Kidney (tissue), 14 donors: Measurements from ENCODE around the gene RXRB. TPM values are rescaled to one million over a fixed set of nuclear protein-coding genes. Genes with fewer than 3 reads are reported as not detected.

Source experiments
- DNase-seq, 5 donors: peaks; one replicate each; pipeline ENCODE4 v3.0.0-alpha.2; 2013 to 2020
- FAIRE-seq: peaks from 2 replicates; lab custom pipeline; 2012; peaks lifted over from hg19 to GRCh38; lab: Jason Lieb, UNC
- H3K27ac ChIP-seq, 2 donors: one replicate each; pipeline ENCODE4 v1.7.0; 2013; ENCODE audit warnings: low read depth in 2 of 2, low read length in 2 of 2, inconsistent platforms in 1 of 2
- H3K27me3 ChIP-seq: one replicate; pipeline ENCODE4 v1.7.1; 2013; ENCODE audit warnings: low read length, inconsistent platforms; ENCODE audit not compliant: control insufficient read depth, insufficient read depth
- H3K36me3 ChIP-seq, 3 donors: one replicate each; pipeline versions ENCODE4 v1.7.0 to v1.7.1; 2013; ENCODE audit warnings: low read length in 3 of 3, control low read depth in 1 of 3, inconsistent platforms in 1 of 3; ENCODE audit not compliant: insufficient read depth in 3 of 3, control insufficient read depth in 2 of 3
- H3K4me1 ChIP-seq, 3 donors: one replicate each; pipeline versions ENCODE4 v1.7.0 to v1.7.1; 2013; ENCODE audit warnings: low read length in 3 of 3, inconsistent platforms in 1 of 3, low read depth in 1 of 3; ENCODE audit not compliant: control insufficient read depth in 2 of 3, insufficient read depth in 2 of 3
- H3K4me3 ChIP-seq, 3 donors: one replicate each; pipeline versions ENCODE4 v1.7.0 to v1.8.1; 2013; ENCODE audit warnings: low read length in 3 of 3, control low read depth in 1 of 3, inconsistent platforms in 1 of 3
- H3K9ac ChIP-seq, 3 donors: one replicate each; pipeline versions ENCODE4 v1.7.0 to v1.7.1; 2013; ENCODE audit warnings: low read length in 3 of 3, control low read depth in 1 of 3, inconsistent platforms in 1 of 3
- H3K9me3 ChIP-seq, 3 donors: one replicate each; pipeline versions ENCODE4 v1.7.0 to v1.7.1; 2013; ENCODE audit warnings: low read length in 3 of 3, control low read depth in 1 of 3, inconsistent platforms in 1 of 3; ENCODE audit not compliant: control insufficient read depth in 2 of 3, insufficient read depth in 1 of 3
- intact Hi-C: fragments of 100-400 bp; cut with DNase I; formaldehyde crosslinking; loops from one replicate; pipeline ENCODE4 v1.11.1; 2022
- polyA plus RNA-seq: library from polyadenylated mRNA; stranded (reverse); fragments of 350-450 nt; fragmentation: Illumina TruSeq; extraction: RNeasy Lipid Tissue Mini Kit (QIAGEN cat#74804); gene quantifications from one replicate; pipeline ENCODE4 v1.2.3, GENCODE V29; 2014; ENCODE audit warnings: low read depth, low replicate concordance; ENCODE audit not compliant: insufficient read depth
- total RNA-seq: library from RNA; stranded (reverse); fragmentation: NEBNext Ultra II Directional; extraction: Animal tissue kit (Norgen Biotek cat#: 25700); gene quantifications from one replicate; pipeline ENCODE4 v1.2.1, GENCODE V29; 2021
- TF ChIP-seq, protein P1 (sequence below): IDR thresholded peaks from 3 replicates; pipeline ENCODE4 v1.5.1; 2012; ENCODE audit warnings: mild to moderate bottlenecking, moderate library complexity, borderline replicate concordance; ENCODE audit not compliant: insufficient read depth; ENCODE audit errors: extremely low read depth
- donor health status: control.
- donor health status: control.
- donor health status: control.
- donor health status: control.
- donor health status: control.
- donor health status: DM: yes; HTN: yes; CAD: no.
- donor health status: Normal renal cell carcinoma (clear cell type).

RXRB gene
- total and polyA plus RNA-seq, 2 donors from 2014 or later: 35.7 to 52.2 TPM

DNA sequence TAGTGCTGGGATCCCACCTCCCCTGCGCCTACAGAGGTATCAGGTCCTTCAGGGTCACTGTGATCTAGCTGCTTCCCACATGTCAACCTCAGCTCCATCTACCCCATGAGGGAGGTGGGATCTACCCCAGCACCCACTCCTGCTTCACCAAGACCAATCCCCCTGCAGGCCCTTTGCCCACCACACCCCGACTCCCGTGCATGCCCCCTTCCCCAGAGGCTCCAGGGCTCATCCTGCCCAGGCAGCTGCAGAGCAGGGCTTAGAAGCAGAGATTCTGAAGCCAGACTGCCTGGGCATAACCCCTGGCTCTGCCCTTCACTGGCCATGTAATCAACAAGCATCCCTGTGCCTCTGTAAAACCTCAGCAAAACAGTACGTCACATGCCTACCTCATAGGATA is 25.7 kb downstream of the RXRB start:
- TF ChIP-seq, protein P1, sequence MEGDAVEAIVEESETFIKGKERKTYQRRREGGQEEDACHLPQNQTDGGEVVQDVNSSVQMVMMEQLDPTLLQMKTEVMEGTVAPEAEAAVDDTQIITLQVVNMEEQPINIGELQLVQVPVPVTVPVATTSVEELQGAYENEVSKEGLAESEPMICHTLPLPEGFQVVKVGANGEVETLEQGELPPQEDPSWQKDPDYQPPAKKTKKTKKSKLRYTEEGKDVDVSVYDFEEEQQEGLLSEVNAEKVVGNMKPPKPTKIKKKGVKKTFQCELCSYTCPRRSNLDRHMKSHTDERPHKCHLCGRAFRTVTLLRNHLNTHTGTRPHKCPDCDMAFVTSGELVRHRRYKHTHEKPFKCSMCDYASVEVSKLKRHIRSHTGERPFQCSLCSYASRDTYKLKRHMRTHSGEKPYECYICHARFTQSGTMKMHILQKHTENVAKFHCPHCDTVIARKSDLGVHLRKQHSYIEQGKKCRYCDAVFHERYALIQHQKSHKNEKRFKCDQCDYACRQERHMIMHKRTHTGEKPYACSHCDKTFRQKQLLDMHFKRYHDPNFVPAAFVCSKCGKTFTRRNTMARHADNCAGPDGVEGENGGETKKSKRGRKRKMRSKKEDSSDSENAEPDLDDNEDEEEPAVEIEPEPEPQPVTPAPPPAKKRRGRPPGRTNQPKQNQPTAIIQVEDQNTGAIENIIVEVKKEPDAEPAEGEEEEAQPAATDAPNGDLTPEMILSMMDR: no peak
- intact Hi-C loops: no loop called here
- H3K9me3 ChIP-seq: no peaks in the 10 kb centered on the region
- H3K4me1 ChIP-seq: no peaks in the 10 kb centered on the region
- no peaks in the 10 kb centered on the region for H3K36me3 ChIP-seq
- H3K4me3 ChIP-seq: no peak overlapping the region
- H3K27ac ChIP-seq: no peak overlapping the region
- H3K9ac ChIP-seq: no peak overlapping the region
- H3K27me3 ChIP-seq: no peaks in the 10 kb centered on the region
- no peak for FAIRE-seq
- DNase-seq: no peak

DNA sequence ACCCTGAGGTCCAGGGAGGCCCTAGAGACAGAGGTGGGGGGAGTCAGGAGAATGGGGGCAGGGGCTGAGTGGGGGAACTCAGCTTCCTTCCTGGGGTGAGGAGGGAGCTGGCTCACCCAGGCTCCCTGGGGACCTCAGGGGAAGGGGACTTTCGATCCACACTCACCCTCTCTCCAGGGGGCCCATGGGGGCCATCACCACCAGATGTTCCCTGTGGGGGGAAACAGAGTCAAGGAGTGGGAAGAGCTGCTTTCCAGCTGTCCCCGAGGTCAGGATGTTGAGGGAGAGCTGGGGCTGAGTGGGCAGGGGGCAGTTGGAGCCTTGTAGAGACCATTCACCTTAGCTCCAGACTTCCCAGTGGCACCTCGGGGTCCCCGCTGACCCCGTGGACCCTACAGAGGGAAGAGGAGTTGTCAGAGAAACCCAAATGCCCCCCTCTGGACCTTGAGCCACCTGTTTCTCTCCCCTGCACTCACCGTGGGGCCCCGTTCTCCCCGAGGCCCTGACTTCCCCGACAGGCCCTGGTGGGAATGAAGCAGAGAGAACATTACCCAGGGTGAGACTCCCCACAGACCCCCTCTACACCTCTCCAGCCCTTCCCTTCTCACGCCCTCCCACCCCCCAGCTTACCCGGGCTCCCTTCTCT is 26.8 kb downstream of the RXRB start:
- intact Hi-C loops: no loop called here
- DNase-seq (peak in 1 of 5 donors; percentile 22), FAIRE-seq (no peak)
- Histone ChIP-seq H3K27ac (no peak overlapping the region), H3K36me3 (no peaks in the 10 kb centered on the region), H3K9me3 (no peaks in the 10 kb centered on the region), H3K4me3 (no peak overlapping the region), H3K27me3 (no peaks in the 10 kb centered on the region), H3K9ac (no peak overlapping the region), H3K4me1 (no peaks in the 10 kb centered on the region)
- TF ChIP-seq, protein P1: no peak

DNA sequence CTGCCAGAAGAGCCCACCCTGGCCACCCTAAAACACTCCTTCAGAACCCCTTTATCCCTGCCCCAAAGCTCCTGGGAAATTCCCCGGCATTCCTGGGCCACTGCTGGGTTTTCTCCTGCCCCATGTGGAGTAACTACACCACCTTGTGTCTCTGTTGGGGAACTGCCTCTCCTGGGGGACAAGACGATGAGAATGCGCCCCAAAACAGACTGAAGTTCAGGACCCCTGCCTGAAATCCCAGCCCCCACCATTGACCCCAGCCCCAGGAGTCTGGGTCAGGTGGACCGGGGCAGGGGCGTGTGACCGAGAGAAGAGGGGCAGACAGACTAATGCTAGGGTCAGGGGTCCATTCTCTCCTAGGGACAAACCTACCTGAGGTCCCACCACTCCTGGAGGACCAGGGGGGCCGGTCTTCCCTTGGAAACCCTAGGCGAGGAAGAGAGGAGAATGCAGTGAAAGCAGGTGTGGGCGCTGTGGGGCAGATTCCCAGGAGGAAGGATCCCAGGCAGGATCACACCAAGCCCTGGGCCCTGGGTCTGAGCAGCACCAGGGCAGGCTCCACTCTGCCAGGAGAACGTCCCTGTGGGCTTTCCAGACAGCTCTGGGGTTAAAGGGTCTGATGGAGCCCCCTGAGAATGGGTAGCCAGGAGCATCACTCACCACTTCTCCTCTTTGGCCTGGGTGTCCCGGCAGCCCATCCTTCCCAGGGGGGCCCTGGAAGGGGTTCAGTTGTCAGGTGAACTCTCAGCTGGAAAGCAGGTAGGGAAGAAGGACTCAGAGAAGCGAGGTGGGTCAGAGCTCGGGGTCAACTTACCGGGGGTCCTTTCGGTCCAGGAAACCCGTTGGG is 27.6 kb downstream of the RXRB start:
- intact Hi-C loops: no loop called here
- no peaks in the 10 kb centered on the region for H3K4me1 ChIP-seq
- H3K27ac ChIP-seq: no peak overlapping the region
- TF ChIP-seq, protein P1: peak; percentile 35
- DNase-seq: peak in 1 of 5 donors; percentile 29
- no peak for FAIRE-seq
- H3K27me3 ChIP-seq: no peaks in the 10 kb centered on the region
- H3K4me3 ChIP-seq: no peak overlapping the region
- no peaks in the 10 kb centered on the region for H3K9me3 ChIP-seq
- no peak overlapping the region for H3K9ac ChIP-seq
- no peaks in the 10 kb centered on the region for H3K36me3 ChIP-seq
